Midbrain (tissue), 1 donor: ENCODE measurements around the gene RPL5.
A peak's percentile ranks its signal among the peaks of the same experiment; 100 is the strongest.

ENCODE experiments used
- DNase-seq: peaks from one replicate; lab custom pipeline; 2025; lab: John Stamatoyannopoulos, UW

Gene RPL5

DNA sequence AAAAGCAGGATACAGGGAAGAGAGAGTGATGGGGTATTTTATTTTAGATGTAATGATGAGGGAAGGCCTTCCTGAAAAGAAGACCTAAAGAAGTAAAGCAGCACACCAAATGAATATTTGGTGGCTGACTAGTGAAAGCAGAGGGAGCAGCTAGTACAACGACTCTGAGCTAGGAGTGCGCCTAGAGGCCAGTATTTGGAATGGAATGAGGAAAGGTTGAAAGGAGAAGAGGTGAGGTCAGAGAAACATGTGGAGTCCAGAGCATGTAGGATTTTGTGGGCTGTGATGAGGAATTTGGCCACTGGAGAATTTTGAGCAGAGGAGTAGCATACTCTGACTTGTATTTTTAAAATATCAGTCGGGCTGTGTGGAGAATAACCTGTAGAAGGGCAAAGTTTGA lies 11.8 kb upstream of the RPL5 start:
- DNase-seq = no peak

DNA sequence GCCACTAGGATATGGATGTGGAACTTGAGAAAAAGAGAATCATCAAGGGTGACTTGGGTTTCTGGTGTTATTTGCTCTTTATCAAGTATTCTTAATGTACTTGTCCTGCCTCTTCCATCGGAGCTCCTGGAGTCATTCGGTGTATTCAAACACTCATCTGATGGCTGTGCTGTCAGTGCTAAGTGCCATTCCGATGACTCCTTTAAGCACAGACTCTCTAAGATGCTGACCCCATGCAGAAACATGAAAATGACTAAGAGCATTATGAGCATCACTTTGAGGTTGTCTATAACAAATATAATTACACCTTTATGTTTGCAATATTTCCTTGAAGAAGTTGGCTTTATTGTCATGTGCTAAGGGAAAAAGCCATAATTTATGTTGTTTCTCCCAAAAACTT lies 11.3 kb upstream of the RPL5 start:
- DNase-seq = no peak

DNA sequence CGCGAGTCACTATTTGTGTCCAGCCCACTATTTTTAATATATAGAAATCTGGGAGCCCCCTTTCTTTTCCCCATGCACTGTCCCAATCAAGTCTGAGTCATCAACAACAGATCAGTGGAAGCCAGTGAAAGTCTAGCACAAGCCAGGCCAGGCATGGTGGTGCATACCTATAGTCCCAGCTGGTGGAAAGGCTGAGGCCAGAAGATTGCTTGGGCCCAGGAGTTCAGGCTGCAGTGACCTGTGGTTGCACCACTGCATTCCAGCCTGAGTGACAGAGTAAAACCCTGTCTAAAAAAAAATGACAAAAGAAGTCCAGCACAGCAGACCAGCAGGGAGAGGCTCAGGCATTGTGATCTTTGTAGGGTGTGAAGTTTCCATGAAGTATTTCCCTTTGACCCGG lies 9.0 kb upstream of the RPL5 start:
- DNase-seq = no peak

DNA sequence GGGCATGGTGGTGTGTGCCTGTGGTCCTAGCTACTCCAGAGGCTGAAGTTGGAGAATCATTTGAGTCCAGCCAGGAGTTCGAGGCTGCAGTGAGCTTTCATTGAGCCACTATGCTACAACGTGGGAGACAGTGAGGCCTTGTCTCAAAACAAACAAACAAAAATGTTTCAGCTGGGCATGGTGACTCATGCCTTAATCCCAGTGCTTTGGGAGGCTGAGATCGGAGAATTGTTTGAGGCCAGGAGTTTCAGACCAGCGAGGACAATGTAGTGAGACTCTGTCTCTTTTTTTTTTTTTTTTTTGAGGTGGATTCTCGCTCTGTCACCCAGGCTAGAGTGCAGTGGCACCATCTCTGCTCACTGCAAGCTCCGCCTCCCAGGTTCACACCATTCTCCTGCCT lies 5.0 kb upstream of the RPL5 start:
- DNase-seq = no peak

DNA sequence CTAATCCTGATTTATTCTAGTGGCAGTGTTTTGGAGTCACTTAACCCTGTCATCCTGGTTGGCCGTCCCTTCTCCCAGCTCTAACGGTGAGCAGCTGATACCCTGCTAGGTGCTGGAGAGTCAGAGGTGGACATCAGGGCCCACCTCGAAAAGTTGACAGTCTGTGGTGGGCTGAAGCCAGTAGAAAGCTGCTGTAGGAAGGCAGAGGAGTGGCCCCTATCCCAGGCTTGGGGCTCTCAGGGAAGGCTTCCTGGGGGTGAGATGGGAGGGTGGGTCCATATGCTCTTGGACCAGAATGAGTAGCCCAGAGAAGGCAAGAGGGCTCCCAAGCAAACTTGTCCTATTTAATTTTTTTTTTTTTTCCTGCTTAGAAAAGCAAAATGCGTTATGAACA lies 475 bp upstream of the RPL5 start:
- DNase-seq = no peak

DNA sequence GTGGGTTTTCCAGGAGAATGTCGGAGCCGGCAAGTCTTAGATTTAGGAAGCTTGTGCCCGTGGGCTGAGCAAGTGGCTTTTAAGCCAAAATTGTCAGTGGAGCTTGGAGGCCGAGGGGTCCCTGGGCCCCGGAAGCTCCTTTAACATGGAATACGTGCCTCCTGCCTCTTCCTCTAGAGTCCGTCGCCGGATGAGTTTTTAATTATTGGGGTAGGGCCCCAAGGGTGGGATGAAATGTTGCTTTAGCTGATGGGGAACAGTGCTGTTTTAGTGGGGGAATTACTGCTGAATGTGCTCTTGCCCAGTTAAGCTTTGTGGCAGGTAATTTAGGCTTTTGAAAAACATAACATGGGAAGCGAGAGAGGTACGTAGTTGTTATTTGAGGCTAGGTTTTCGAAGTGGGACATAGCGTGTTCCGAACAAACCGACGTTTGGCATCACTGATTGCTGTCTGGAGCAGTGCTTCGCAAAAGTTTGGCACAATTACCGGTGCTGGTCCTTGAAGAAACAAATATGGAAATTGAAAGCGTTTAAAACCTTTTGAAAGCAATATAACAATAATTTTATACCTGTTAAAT lies 786 bp downstream of the RPL5 start:
- DNase-seq = peak; percentile 15

DNA sequence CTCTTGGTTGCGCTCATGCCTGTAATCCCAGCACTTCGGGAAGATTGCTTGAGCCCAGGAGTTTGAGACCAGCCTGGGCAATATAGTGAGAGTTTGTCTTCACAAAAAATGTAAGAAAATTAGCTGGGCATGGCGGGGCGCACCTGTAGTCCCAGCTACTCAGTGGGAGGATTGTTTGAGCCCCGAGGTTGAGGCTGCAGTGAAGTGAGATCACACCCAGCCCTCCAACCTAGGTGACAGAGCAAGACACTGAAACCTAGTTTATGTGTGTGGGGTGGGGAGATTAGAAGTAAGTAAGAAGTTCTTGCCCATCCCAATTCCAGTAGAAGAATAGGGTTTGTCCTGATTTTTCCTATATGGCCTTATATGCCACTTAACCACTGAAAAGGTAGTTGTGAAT lies 2.0 kb downstream of the RPL5 start:
- no peak for DNase-seq

DNA sequence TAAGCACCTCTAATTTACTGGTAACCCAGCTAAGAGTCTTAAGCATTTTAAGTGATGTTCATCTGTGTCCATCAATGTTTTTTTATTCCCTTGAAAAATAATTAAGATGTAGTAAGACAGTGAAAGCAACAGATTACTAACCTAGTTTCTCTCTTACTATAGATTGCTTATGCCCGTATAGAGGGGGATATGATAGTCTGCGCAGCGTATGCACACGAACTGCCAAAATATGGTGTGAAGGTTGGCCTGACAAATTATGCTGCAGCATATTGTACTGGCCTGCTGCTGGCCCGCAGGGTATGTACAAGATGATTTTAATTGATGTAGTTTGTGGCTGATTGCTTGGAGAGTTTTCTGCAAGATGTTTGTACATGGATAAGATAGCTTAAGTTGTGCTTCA lies 2.8 kb downstream of the RPL5 start:
- no peak for DNase-seq

DNA sequence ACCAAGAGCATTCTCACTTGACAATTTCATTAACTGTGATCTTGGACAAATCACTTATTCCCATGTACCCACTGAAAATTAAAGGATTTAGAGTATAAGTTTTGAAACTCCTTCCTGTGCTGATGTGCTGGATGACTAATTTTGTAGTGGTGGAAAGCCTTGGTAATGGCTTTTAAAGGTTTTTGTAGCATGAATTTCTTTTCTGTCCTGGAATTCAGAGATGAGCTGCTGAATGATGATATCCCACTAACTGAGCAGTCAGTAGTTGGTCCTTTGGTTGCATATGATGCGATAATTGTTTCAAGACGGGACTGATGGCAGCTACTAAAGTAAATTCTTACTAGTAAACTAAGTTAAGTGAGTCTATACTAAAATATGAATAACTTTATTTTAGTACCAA lies 5.2 kb downstream of the RPL5 start:
- DNase-seq = no peak

DNA sequence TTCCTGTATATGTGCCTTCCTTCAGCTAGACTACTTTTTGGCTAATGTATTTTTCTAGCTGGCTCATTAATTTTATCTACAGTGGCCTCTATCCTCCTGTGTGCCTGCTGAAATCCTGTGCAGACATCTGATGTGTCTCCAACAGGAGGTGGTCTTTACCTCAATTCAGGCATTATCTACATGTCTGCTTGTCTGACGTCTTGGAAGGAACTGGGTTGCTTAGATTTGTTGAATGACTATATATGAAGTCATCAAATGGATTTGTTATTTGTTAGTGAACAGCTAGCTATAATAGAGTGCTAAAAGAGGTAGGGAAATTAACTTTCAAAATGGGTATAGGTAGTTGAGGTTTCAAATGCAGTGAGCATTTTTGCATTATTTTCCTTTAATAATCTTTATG lies 6.7 kb downstream of the RPL5 start:
- DNase-seq = no peak

DNA sequence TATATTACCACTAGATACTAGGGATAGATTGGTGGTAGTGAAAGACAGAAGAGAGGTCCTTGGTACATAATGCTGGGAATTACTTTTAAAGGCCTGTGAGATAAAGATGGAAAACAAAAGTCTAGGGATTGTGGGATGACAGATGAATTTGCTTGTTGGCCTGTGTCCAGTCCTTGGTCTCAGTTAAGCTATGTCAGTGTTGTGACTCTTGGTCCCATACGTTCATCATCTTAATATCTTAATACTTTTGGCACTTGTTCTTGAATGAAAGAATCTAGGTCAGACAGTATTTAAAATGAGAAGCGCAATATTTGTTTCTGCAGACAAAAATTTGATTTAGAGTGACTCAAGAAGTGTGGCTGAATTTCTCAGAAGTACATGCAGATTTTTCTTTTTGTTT lies 7.6 kb downstream of the RPL5 start:
- DNase-seq = no peak

DNA sequence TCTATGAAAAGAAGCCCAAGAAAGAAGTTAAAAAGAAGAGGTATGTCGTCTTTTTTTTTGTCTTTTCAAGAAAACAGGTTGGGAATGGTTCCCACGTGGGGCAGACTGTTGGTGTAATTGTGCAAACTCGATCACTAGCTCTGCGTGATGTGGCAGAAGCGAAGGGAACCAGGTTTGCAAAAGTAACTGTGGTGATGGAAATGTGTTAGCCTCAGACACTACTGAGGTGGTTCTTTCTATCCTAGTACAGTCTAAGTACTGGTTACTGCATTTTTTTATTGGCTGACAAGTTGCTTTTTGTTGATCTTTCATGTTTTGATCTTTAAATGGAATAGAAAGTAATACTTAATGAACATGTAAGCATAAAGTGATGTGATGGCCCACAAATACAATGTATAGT lies 8.8 kb downstream of the RPL5 start:
- no peak for DNase-seq

DNA sequence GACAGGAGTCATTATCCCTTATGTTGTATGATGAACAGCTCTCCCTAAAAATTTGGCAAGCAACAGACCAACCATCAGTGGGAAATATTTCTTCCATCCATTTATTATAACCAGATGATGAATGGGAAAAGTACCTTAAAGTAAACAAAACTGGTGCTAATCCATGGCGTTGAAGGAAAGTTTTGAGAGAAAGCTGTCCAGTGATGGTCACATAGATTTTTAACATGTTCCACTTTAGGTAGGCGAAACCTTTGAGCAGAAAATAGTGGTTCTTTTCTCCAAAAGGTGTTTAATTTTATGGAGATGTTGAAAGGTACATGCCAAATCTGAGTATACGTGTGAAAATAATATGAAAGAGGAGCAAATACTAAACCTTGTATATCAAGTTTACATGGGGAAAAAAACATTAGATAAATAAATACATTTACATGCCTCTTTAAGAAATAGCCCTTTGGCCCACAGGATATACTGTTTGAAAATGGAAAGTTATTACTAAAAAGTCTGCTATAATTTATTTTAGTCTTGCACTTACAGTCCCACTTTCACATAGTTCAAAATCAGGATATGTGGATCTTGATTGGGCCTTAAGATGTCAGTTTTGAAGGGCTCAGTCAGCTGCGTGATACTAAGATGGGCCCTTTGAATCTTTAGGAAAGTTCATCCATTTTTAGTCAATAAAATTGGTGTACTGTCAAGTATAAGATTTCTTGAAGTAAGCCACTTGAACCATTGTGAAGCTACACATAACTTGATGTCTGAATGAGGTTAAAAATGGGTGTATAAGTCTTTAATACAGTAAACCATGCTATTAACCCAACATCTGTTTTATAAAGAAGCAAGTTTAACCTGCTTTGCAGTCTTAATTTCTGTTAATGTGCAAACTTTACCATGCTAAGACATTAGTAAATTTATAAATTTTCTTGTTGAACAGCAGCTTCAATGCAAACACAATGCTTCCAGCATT lies 10.5 kb downstream of the RPL5 start:
- DNase-seq = no peak

DNA sequence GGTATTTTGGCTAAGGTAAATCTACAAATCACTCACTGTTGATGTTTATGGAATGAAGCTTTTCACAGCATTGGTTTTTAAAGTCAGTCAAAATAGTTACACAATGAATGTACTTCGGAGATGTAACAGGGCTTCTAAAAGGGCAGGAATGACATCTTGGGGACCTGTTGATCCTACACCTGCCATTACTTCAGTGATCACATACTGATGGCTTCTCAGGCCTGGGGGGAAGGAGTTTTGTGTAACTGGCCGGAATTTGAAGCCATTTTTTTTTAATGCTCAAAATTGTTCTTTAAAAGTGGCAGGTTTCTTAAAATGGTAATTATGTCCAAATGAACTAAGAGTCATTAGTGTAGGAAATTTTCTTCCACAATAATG lies 11.2 kb downstream of the RPL5 start:
- DNase-seq = no peak

DNA sequence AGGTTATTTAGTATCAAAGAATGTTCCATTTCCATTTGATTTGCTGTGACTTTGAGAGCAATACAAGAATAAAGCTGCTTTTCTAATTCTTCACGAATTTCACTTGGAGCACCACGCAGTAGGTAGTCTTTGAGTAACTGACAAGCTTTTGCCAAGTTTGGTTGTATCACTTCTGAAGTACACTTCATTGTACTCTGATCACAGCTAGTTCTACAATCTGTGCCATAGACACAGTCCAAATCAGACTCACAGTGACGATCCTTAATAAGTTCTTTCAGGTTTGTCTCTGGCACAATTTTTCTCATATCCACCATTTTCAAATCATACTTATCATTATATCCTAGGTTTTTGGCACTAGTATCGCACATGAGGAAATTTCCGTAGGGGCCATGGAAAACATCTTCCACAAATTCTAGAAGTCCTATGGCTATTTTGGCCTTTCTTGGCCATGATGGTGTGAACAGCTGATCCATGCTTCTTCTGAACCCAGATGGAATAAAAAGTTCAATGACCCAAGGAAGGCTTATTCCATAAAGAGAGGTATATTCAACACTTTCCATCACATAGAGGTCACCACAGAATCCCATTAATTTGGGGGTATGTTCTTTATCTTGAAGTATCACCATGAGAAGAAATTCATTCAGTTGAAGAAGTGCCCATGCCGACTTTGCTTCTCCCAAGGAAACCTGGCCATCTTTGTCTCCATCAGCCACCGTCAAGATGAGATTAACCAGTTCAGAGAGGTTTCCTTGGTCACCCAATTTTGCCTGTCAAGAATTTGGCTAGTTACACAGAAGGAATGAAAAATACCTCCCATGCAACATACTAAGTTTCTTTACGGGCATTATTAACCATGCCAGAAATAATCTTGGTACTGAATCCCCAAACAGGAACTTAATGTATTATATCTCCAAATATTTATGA lies 11.9 kb downstream of the RPL5 start:
- no peak for DNase-seq

DNA sequence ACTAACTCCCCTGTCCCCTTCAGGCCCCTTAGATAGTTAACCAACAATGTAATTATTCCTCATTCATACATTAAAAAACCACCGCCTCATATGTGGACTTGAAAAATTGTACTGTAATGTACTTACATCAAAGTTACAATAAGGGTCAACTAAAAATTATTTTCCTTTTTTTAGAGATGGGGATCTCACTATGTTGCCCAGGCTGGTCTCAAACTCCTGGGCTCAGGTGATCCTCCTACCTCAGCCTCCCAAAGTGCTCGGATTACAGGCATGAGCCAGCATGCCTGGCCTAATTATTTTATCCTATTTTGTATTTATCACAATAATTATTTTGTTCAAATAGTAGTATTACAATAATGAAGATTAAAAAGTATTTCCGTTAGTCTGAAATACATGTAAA lies 12.6 kb downstream of the RPL5 start:
- no peak for DNase-seq

DNA sequence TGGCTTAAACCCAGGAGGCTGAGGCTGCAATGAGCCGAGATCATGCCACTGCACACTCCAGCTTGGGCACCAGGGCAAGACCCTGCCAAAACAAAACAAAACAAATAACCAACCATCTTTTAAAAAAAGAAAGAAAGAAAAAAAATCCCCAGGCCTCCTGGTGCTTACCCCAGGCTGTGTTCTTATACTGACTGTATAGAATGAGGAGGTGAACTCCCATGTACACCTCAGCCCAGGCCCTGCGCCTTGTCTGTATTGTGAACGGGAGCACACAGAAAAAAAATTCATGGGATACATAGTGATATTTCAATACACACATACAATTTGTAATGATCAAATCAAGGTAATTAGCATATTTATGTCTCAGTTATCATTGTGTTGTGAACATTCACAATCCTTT lies 14.1 kb downstream of the RPL5 start:
- DNase-seq = no peak

DNA sequence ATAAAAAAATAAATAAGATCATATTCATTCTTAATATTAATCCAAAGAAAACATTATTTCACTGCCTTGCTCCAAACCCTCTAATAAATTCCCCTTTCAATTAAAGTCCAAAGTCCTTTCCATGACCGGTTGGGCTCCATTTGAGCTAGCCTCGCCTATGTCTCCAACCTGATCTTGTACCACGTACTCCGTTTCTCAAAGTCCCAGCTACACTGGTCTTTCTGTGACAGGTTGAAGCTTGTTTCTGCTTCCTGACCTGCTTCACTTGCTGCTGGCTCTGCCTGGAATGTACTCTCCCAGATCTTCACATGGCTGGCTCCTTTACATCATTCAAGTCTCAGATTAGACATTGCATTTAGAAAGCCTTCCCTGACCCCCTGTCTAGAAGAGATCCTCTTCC lies 16.4 kb downstream of the RPL5 start:
- no peak for DNase-seq

DNA sequence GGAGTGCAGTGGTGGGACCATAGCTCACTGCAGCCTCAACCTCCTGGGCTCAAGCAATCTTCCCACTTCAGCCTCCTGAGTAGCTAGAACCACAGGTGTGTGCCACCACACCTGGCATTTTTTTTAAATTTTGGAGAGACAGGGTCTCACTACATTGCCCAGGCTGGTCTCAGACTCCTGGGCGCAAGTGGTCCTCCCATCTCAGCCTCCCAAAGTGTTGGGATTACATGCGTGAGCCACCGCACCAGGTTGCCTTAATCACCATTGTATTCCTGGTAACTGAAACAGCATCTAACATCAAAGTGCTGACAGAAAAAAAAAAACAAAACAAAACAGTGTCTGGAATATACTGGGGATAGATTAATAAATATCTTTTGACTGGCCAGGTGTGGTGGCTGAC lies 18.2 kb downstream of the RPL5 start:
- no peak for DNase-seq

DNA sequence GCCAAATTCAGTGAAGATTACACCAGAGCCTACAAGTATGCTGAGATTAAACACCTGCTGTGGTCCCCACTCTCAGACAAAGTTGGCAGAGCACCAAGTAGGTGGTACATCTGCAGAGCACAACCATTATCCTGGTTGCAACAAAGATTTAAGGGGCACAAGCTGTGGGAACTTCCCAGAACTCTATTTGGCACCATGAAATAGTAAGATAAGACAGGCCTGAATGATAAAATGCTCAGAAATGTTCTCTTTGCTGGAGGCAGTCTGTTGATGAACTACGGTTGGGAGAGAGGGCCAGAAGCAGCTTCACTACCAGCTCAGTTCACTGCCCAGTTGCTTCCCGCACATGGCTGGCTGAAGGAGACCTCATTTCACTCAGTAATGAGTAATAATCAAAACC lies 19.9 kb downstream of the RPL5 start:
- DNase-seq = no peak

DNA sequence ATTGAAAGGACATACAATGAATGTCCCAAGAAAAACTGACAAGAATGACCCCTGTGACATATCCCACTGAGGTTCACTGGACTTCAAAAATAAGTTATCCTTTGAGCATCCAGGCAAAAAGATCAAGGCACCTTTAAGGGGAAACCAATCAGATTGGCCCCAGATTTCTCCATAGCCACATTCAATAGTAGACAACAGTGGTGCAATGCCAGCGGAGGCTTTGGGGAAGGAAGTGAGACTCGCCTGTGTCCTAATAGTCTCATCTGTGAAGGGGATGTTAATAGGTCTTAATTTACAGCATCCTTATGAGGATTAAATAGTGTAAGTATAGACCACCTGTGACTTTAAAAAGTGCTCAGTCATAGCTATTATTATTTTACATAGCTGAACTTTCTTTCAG lies 21.5 kb downstream of the RPL5 start:
- DNase-seq = no peak

DNA sequence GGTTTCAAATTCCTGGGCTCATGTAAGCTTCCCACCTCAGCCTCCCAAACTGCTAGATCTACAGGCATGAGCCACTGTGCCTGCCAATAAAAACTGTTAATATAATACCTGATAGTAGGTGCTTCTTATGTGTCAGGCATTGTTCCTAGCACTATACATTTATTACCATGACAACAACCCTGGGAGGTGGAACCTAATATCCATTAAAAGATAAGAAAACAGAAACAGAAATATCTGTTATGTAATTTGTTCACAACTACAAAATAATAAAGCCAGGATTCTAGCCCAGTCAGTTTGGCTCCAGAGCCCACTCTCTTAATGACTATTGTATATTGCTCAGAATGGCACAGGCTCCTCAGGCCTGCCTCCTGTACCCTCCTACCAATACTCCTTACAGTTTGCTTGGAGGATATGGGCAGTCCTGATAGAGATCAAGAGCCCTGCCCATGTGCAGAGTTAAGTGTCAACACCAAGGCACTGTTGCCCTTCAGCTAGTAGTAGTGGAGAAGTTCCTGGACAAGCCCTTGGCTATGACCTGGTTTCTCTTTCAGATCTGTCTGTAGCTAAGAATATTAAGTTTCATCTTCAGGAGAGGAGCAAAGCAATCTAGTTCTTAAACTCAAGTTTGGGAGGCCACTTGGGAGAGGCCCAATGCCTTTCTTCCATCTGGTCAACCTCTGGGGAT lies 22.4 kb downstream of the RPL5 start:
- DNase-seq = no peak
